H1 (cell line): Measurements from ENCODE around the gene SMTNL1. TPM values are rescaled to one million over a fixed set of nuclear protein-coding genes. Genes with fewer than 3 reads are reported as not detected.

Experiments used
- CBX5 ChIP-seq: fragments of 300-800, 300-1000 bp; sonication (generic); IDR thresholded peaks from 2 replicates; pipeline ENCODE4 v1.7.1; 2016; ENCODE audit warnings: antibody characterized with exemption, low read length, low read depth
- CBX8 ChIP-seq: fragments of 300-800, 300-1000 bp; sonication (generic); IDR thresholded peaks from 2 replicates; pipeline ENCODE4 v1.7.1; 2016; ENCODE audit warnings: low read depth, low read length, borderline replicate concordance
- EP300 ChIP-seq, 2 experiments: IDR thresholded peaks; 1 replicate in 1 of 2; 2 replicates in 1 of 2; pipeline ENCODE4 v1.6.1; 2011 to 2012; ENCODE audit warnings: low read depth in 2 of 2, low read length in 2 of 2, mild to moderate bottlenecking in 2 of 2, borderline replicate concordance in 1 of 2, inconsistent platforms in 1 of 2, moderate library complexity in 1 of 2
- FOSL1 ChIP-seq: IDR thresholded peaks from 2 replicates; pipeline ENCODE4 v1.6.1; 2011; ENCODE audit warnings: mild to moderate bottlenecking, low read depth, low read length, moderate library complexity; ENCODE audit not compliant: insufficient read depth
- KDM1A ChIP-seq: fragments of 200-600, 300-600 bp; sonication (generic); IDR thresholded peaks from 2 replicates; pipeline ENCODE4 v1.7.1; 2016; ENCODE audit warnings: mild to moderate bottlenecking, low read length, borderline replicate concordance
- RXRA ChIP-seq: IDR thresholded peaks from 2 replicates; pipeline ENCODE4 v1.6.1; 2011; ENCODE audit warnings: low read depth, mild to moderate bottlenecking, low read length, moderate library complexity; ENCODE audit not compliant: insufficient read depth
- YY1 ChIP-seq: IDR thresholded peaks from 2 replicates; pipeline ENCODE4 v1.6.1; 2011; ENCODE audit warnings: low read depth, mild to moderate bottlenecking, low read length
- polyA plus RNA-seq, 7 experiments: library from polyadenylated mRNA; depleted of rRNA in 3 of 7; stranded (reverse) in 5 of 7; unstranded in 2 of 7; fragments of >200 nt in 5 of 7; fragments of 200-250 nt in 2 of 7; gene quantifications; 1 replicate in 5 of 7; 2 replicates in 1 of 7; 4 replicates in 1 of 7; pipeline versions ENCODE4 v1.2.1 to v1.2.3, GENCODE V29; 2011 to 2013; ENCODE audit warnings: missing spikeins in 2 of 7, mixed read lengths in 2 of 7
- total RNA-seq: library from RNA; stranded (reverse); fragmentation: NEBNext Ultra II Directional; extraction: Animal tissue kit (Norgen Biotek cat#: 25700); gene quantifications from 2 replicates; pipeline ENCODE4 v1.2.1, GENCODE V29; 2021
- TF ChIP-seq, protein P1 (sequence below): IDR thresholded peaks from 2 replicates; pipeline ENCODE4 v1.6.1; 2011; ENCODE audit warnings: low read length, improper control_type of control experiment

Gene SMTNL1
- total and polyA plus RNA-seq, 2 of the 8 experiments (the other 6 are each of a cell fraction or from before 2014, with no cell fraction given) = 0.18 TPM; not detected in 1

DNA sequence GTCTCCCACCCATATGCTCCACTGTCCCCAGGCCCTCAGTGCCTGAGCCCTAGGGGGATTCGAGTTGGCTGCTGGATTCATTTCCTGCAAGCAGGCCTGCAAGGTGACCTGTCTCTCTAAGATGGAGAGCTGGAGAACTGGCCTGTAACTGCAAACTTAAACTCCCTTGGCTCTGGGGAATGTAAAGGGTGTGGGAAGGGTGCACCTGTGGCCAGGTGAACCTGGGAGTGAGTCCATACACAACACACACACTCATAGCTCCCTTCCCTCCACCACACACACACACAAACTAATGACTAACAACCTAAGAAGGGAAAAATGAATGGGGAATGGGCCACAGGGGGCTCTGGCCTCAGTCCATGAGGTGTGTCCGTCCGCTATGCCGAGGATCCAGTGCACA lies 14.5 kb downstream of the SMTNL1 start (continued):
- TF ChIP-seq EP300 (IDR thresholded peaks at IDR 0.05; ENCODE audit: borderline replicate concordance in 1 of 2, low read depth in 2 of 2, low read length in 2 of 2) (no peak), CBX5 (no peak), CBX8 (no peak), FOSL1 (no peak), KDM1A (no peak), RXRA (no peak), YY1 (no peak)
- TF ChIP-seq, protein P1, sequence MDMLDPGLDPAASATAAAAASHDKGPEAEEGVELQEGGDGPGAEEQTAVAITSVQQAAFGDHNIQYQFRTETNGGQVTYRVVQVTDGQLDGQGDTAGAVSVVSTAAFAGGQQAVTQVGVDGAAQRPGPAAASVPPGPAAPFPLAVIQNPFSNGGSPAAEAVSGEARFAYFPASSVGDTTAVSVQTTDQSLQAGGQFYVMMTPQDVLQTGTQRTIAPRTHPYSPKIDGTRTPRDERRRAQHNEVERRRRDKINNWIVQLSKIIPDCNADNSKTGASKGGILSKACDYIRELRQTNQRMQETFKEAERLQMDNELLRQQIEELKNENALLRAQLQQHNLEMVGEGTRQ = no peak
